Neuronal stem cell (in vitro differentiated cells): ENCODE measurements around the gene ZNF415.

Experiments
- DNase-seq: peaks from one replicate; pipeline ENCODE4 v3.0.0-alpha.2; 2013; ENCODE audit warnings: low spot score
- H2AFZ ChIP-seq: one replicate; pipeline ENCODE4 v1.6.1; 2013; ENCODE audit warnings: mild to moderate bottlenecking, low read length, inconsistent platforms
- H2AK5ac ChIP-seq: 2 replicates; pipeline ENCODE4 v1.6.1; 2013; ENCODE audit warnings: low read depth, mild to moderate bottlenecking, inconsistent platforms, low read length, moderate library complexity, mixed read lengths
- H2BK120ac ChIP-seq: 2 replicates; pipeline ENCODE4 v1.6.1; 2013; ENCODE audit warnings: low read depth, mild to moderate bottlenecking, inconsistent platforms, low read length, moderate library complexity, mixed read lengths
- H2BK12ac ChIP-seq: one replicate; pipeline ENCODE4 v1.6.1; 2013; ENCODE audit warnings: low read length, inconsistent platforms
- H2BK15ac ChIP-seq: 2 replicates; pipeline ENCODE4 v1.6.1; 2013; ENCODE audit warnings: mild to moderate bottlenecking, low read length, inconsistent platforms, mixed read lengths
- H2BK5ac ChIP-seq: one replicate; pipeline ENCODE4 v1.6.1; 2013; ENCODE audit warnings: inconsistent platforms, mild to moderate bottlenecking, low read length, moderate library complexity
- H3K14ac ChIP-seq: one replicate; pipeline ENCODE4 v1.6.1; 2013; ENCODE audit warnings: low read length, inconsistent platforms
- H3K18ac ChIP-seq: 2 replicates; pipeline ENCODE4 v1.6.1; 2013; ENCODE audit warnings: low read length, inconsistent platforms
- H3K23ac ChIP-seq: 2 replicates; pipeline ENCODE4 v1.6.1; 2013; ENCODE audit warnings: low read depth, mild to moderate bottlenecking, mixed read lengths, low read length, inconsistent platforms; ENCODE audit not compliant: poor library complexity
- H3K27ac ChIP-seq: replicated peaks from 3 replicates; pipeline ENCODE4 v1.5.1; 2013; ENCODE audit warnings: low read length, inconsistent platforms
- H3K27me3 ChIP-seq, 3 experiments: 2 replicates each; pipeline ENCODE4 v1.6.1; 2013; ENCODE audit warnings: low read length in 3 of 3, mild to moderate bottlenecking in 2 of 3, inconsistent platforms in 1 of 3, low read depth in 1 of 3, mixed read lengths in 1 of 3, moderate library complexity in 1 of 3; ENCODE audit not compliant: control insufficient read depth in 3 of 3, insufficient read depth in 3 of 3
- H3K36me3 ChIP-seq, 2 donors: replicated peaks in 1 of 2; 2 replicates each; pipeline ENCODE4 v1.6.1; 2013; ENCODE audit warnings: low read length in 2 of 2; ENCODE audit not compliant: control insufficient read depth in 2 of 2, insufficient read depth in 2 of 2
- H3K4ac ChIP-seq: 2 replicates; pipeline ENCODE4 v1.6.1; 2013; ENCODE audit warnings: inconsistent platforms, mild to moderate bottlenecking, low read length, moderate library complexity
- H3K4me1 ChIP-seq, 2 donors: 1 replicate in 1 of 2; 2 replicates in 1 of 2; pipeline ENCODE4 v1.6.1; 2013; ENCODE audit warnings: low read length in 2 of 2, low read depth in 1 of 2; ENCODE audit not compliant: control insufficient read depth in 2 of 2, insufficient read depth in 1 of 2
- H3K4me2 ChIP-seq: one replicate; pipeline ENCODE4 v1.6.1; 2013; ENCODE audit warnings: mild to moderate bottlenecking, low read length, inconsistent platforms; ENCODE audit not compliant: insufficient read depth, poor library complexity, severe bottlenecking
- H3K4me3 ChIP-seq, 2 donors: 2 replicates each; pipeline ENCODE4 v1.5.1; 2013; ENCODE audit warnings: low read length in 2 of 2, mild to moderate bottlenecking in 2 of 2, inconsistent platforms in 1 of 2, moderate library complexity in 1 of 2
- H3K79me1 ChIP-seq: one replicate; pipeline ENCODE4 v1.6.1; 2013; ENCODE audit warnings: low read depth, mild to moderate bottlenecking, inconsistent platforms, low read length, moderate library complexity
- H3K9ac ChIP-seq: one replicate; pipeline ENCODE4 v1.6.1; 2013; ENCODE audit warnings: mild to moderate bottlenecking, low read depth, low read length, inconsistent platforms; ENCODE audit not compliant: poor library complexity
- H3K9me3 ChIP-seq, 2 donors: replicated peaks in 1 of 2; 2 replicates each; pipeline versions ENCODE3 to v1.6.1; 2013; ENCODE audit warnings: low read length in 2 of 2, mild to moderate bottlenecking in 2 of 2, inconsistent platforms in 1 of 2, low read depth in 1 of 2, mixed read lengths in 1 of 2, moderate library complexity in 1 of 2; ENCODE audit not compliant: control insufficient read depth in 2 of 2, insufficient read depth in 1 of 2
- H4K8ac ChIP-seq: one replicate; pipeline ENCODE4 v1.6.1; 2013; ENCODE audit warnings: low read depth, mild to moderate bottlenecking, inconsistent platforms, low read length, moderate library complexity
- H4K91ac ChIP-seq: one replicate; pipeline ENCODE4 v1.6.1; 2013; ENCODE audit warnings: low read length, low read depth, mild to moderate bottlenecking, inconsistent platforms; ENCODE audit not compliant: poor library complexity
- WGBS, 2 donors: extraction: QIAGEN DNeasy Blood & Tissue Kit; methylation state at CpG; one replicate each; pipeline ENCODE4 v1.1.7; 2013; ENCODE audit warnings: missing lambda C conversion rate in 2 of 2, mixed read lengths in 1 of 2; ENCODE audit not compliant: insufficient read length in 2 of 2, insufficient replicate concordance in 1 of 2; ENCODE audit errors: extremely low coverage in 2 of 2; 5-methylcytosine and 5-hydroxymethylcytosine counted together

ZNF415 gene

GRCh38 chr19:53165691-53166091, 33.0 kb upstream of the ZNF415 start:
- no peak overlapping the region for H3K4me3 ChIP-seq
- H3K9me3 ChIP-seq: peaks cover 15 to 44% of the 10 kb centered on the region in 2 donors
- no peaks in the 10 kb centered on the region for H3K79me1 ChIP-seq
- H3K27me3 ChIP-seq: no peaks in the 10 kb centered on the region
- H3K36me3 ChIP-seq: peaks cover 5 to 20% of the 10 kb centered on the region in 2 donors
- no peak overlapping the region for H2AK5ac ChIP-seq
- H3K4ac ChIP-seq: no peak overlapping the region
- H3K4me2 ChIP-seq: no peak overlapping the region
- H4K8ac ChIP-seq: no peak overlapping the region
- WGBS, 2 donors: no CpG with 5 or more reads among the region's 3 CpGs
- H3K14ac ChIP-seq: no peak overlapping the region
- no peak overlapping the region for H4K91ac ChIP-seq
- H3K27ac ChIP-seq: no peak overlapping the region
- no peak overlapping the region for H2AFZ ChIP-seq
- H3K23ac ChIP-seq: no peak overlapping the region
- DNase-seq: no peak
- no peak overlapping the region for H2BK120ac ChIP-seq
- H3K18ac ChIP-seq: no peak overlapping the region
- no peak overlapping the region for H2BK5ac ChIP-seq
- no peak overlapping the region for H2BK12ac ChIP-seq
- H2BK15ac ChIP-seq: no peak overlapping the region
- H3K4me1 ChIP-seq: no peaks in the 10 kb centered on the region
- no peak overlapping the region for H3K9ac ChIP-seq

- Histone ChIP-seq H3K18ac (no peak overlapping the region), H3K9me3 (peaks cover 15 to 49% of the 10 kb centered on the region in 2 donors)
- DNase-seq: no peak
These were observed 28.4 kb upstream of the ZNF415 start for GRCh38 chr19:53161123-53161522.

GRCh38 chr19:53160350-53160749, 27.6 kb upstream of the ZNF415 start:
- Histone ChIP-seq H3K27ac (no peak overlapping the region), H3K4ac (no peak overlapping the region), H2BK12ac (no peak overlapping the region), H3K4me3 (no peak overlapping the region), H2BK120ac (no peak overlapping the region), H3K9ac (no peak overlapping the region), H3K27me3 (no peaks in the 10 kb centered on the region), H3K9me3 (peaks cover 12 to 46% of the 10 kb centered on the region in 2 donors), H3K18ac (no peak overlapping the region), H3K36me3 (peaks cover 7 to 24% of the 10 kb centered on the region in 2 donors), H2AK5ac (no peak overlapping the region), H3K23ac (no peak overlapping the region), H4K8ac (no peak overlapping the region), H2AFZ (no peak overlapping the region), H3K79me1 (peaks cover 1% of the 10 kb centered on the region), H2BK5ac (no peak overlapping the region), H3K4me2 (no peak overlapping the region), H4K91ac (no peak overlapping the region), H3K14ac (no peak overlapping the region), H2BK15ac (no peak overlapping the region), H3K4me1 (peaks cover 0 to 4% of the 10 kb centered on the region in 2 donors)
- 100% methylated on average over 1 to 2 of the region's 3 CpGs for WGBS, 2 donors
- no peak for DNase-seq

More at GRCh38 chr19:53161123-53161522, 28.4 kb upstream of the ZNF415 start:
- Histone ChIP-seq H4K91ac (no peak overlapping the region), H2AFZ (no peak overlapping the region), H3K27me3 (no peaks in the 10 kb centered on the region), H3K4me3 (no peak overlapping the region), H3K4me1 (peaks cover 0 to 4% of the 10 kb centered on the region in 2 donors), H2BK12ac (no peak overlapping the region), H2BK5ac (no peak overlapping the region), H3K36me3 (peaks cover 5 to 27% of the 10 kb centered on the region in 2 donors), H2BK120ac (no peak overlapping the region), H3K14ac (no peak overlapping the region), H3K4ac (no peak overlapping the region), H4K8ac (no peak overlapping the region), H3K23ac (no peak overlapping the region), H2AK5ac (no peak overlapping the region), H3K27ac (no peak overlapping the region), H3K79me1 (peaks cover 1% of the 10 kb centered on the region), H2BK15ac (no peak overlapping the region), H3K4me2 (no peak overlapping the region), H3K9ac (no peak overlapping the region)
- no CpG with 5 or more reads among the region's 3 CpGs for WGBS, 2 donors

GRCh38 chr19:53158119-53158656, 25.5 kb upstream of the ZNF415 start:
- H3K27me3 ChIP-seq: no peaks in the 10 kb centered on the region
- H3K4me2 ChIP-seq: peak overlapping the region; percentile 96
- H4K91ac ChIP-seq: no peak overlapping the region
- H3K23ac ChIP-seq: no peak overlapping the region
- peak overlapping the region; percentile 79 for H3K9ac ChIP-seq
- H2BK12ac ChIP-seq: no peak overlapping the region
- no peak overlapping the region for H2BK5ac ChIP-seq
- no peak overlapping the region for H2BK15ac ChIP-seq
- H2BK120ac ChIP-seq: no peak overlapping the region
- H2AK5ac ChIP-seq: no peak overlapping the region
- H4K8ac ChIP-seq: no peak overlapping the region
- H3K79me1 ChIP-seq: peaks cover 1% of the 10 kb centered on the region
- H2AFZ ChIP-seq: peak overlapping the region; percentile 95
- H3K9me3 ChIP-seq: peaks cover 6 to 35% of the 10 kb centered on the region in 2 donors
- no peak overlapping the region for H3K27ac ChIP-seq
- no CpG with 5 or more reads among the region's 41 CpGs for WGBS, 2 donors
- H3K36me3 ChIP-seq: peaks cover 9 to 34% of the 10 kb centered on the region in 2 donors
- peak overlapping the region; percentile 77 to 83 for H3K4me3 ChIP-seq
- H3K4ac ChIP-seq: no peak overlapping the region
- peak overlapping the region; percentile 89 for H3K18ac ChIP-seq
- DNase-seq: peak; percentile 20
- H3K4me1 ChIP-seq: peaks cover 0 to 4% of the 10 kb centered on the region in 2 donors
- no peak overlapping the region for H3K14ac ChIP-seq
